ENCODE data around the gene AMN1. TPM values are rescaled to one million over a fixed set of nuclear protein-coding genes. Genes with fewer than 3 reads are reported as not detected.

AMN1 gene
- total and polyA plus RNA-seq, 2 donors from 2014 or later: 12.5 to 13.9 TPM

- no peaks in the 10 kb centered on the region for H3K9me3 ChIP-seq (ENCODE audit: control insufficient read depth in 2 of 3, insufficient read depth in 1 of 3, low read length in 3 of 3)
- no peaks in the 10 kb centered on the region for H3K4me1 ChIP-seq (ENCODE audit: control insufficient read depth in 2 of 3, insufficient read depth in 2 of 3, low read depth in 1 of 3, low read length in 3 of 3)
- no peak overlapping the region for H3K9ac ChIP-seq (ENCODE audit: low read length in 3 of 3)
- TF ChIP-seq CTCF (IDR thresholded peaks at IDR 0.05; ENCODE audit: borderline replicate concordance, extremely low read depth, insufficient read depth): no peak
- intact Hi-C loops (cut with DNase I): no loop called here
- no peak overlapping the region for H3K4me3 ChIP-seq (ENCODE audit: low read length in 3 of 3)
- DNase-seq (no peak), FAIRE-seq (no peak)
- no peaks in the 10 kb centered on the region for H3K27me3 ChIP-seq (ENCODE audit: control insufficient read depth, insufficient read depth, low read length)
- H3K27ac ChIP-seq (ENCODE audit: low read depth in 2 of 2, low read length in 2 of 2): no peak overlapping the region
- H3K36me3 ChIP-seq (ENCODE audit: control insufficient read depth in 2 of 3, insufficient read depth in 3 of 3, low read length in 3 of 3): no peaks in the 10 kb centered on the region
These were observed 106.8 kb downstream of the AMN1 start for GRCh38 chr12:31622038-31622437.

Other genes with a start within 250 kb of the AMN1 start
- 14.1 TPM for gene DENND5B, start 137.9 kb downstream of the AMN1 start, total RNA-seq
- gene DENND5B, start 137.9 kb downstream of the AMN1 start, polyA plus RNA-seq (ENCODE audit: insufficient read depth, low read depth, low replicate concordance): 2.9 TPM
- gene ETFBKMT, start 69.3 kb downstream of the AMN1 start, total RNA-seq: 8.2 TPM
- gene ETFBKMT, start 69.3 kb downstream of the AMN1 start, polyA plus RNA-seq (ENCODE audit: insufficient read depth, low read depth, low replicate concordance): 6.0 TPM
- 61.2 TPM for gene RESF1, start 230.4 kb upstream of the AMN1 start, total RNA-seq
- 19.5 TPM for gene RESF1, start 230.4 kb upstream of the AMN1 start, polyA plus RNA-seq (ENCODE audit: insufficient read depth, low read depth, low replicate concordance)

Data from kidney (tissue), 14 donors.